HFFc6 (cell line): ENCODE results near the gene NECTIN3. TPM values are rescaled to one million over a fixed set of nuclear protein-coding genes. Genes with fewer than 3 reads are reported as not detected.
A peak's percentile ranks its signal among the peaks of the same experiment; 100 is the strongest.

Experiments used
- DNase-seq: peaks from one replicate; pipeline ENCODE4 v3.0.0-alpha.2; 2018
- H3K27ac Mint-ChIP-seq: 2 replicates; pipeline ENCODE4 v1.8.0; 2020; ENCODE audit warnings: mild to moderate bottlenecking, mixed read lengths
- H3K27me3 Mint-ChIP-seq: 2 replicates; pipeline ENCODE4 v1.8.0; 2021; ENCODE audit warnings: mild to moderate bottlenecking, moderate library complexity, mixed read lengths; ENCODE audit not compliant: insufficient read depth
- H3K36me3 Mint-ChIP-seq: 2 replicates; pipeline ENCODE4 v1.8.0; 2021; ENCODE audit warnings: low read depth, mixed read lengths
- H3K4me1 Mint-ChIP-seq: 2 replicates; pipeline ENCODE4 v1.8.0; 2020; ENCODE audit warnings: low read depth, mixed read lengths
- H3K4me3 Mint-ChIP-seq: 2 replicates; pipeline ENCODE4 v1.8.0; 2020; ENCODE audit warnings: mild to moderate bottlenecking, moderate library complexity, mixed read lengths
- H3K9me3 Mint-ChIP-seq: 2 replicates; pipeline ENCODE4 v1.8.0; 2020; ENCODE audit warnings: mild to moderate bottlenecking, mixed read lengths
- CTCF ChIP-seq: fragments of 200-600 bp; sonication (generic); IDR thresholded peaks from 2 replicates; pipeline ENCODE4 v1.5.0; 2021; ENCODE audit warnings: antibody characterized with exemption, mild to moderate bottlenecking
- total RNA-seq, 6 experiments: library from RNA; stranded (reverse); fragmentation: NEBNext Ultra II Directional; extraction: Animal tissue kit (Norgen Biotek cat#: 25700); gene quantifications; 2 replicates in 1 of 6; 3 replicates in 5 of 6; pipeline ENCODE4 v1.2.3, GENCODE V29; 2021

Gene NECTIN3
- total RNA-seq, 6 experiments from 2014 or later = 61.5 to 103 (median 84.9) TPM

GRCh38 chr3:111072031-111072921 lies 660 bp downstream of the NECTIN3 start:
- Mint-ChIP-seq H3K27ac (peak overlapping the region; percentile 91), H3K4me1 (peaks cover 40% of the 10 kb centered on the region), H3K4me3 (peak overlapping the region; percentile 97), H3K27me3 (no peaks in the 10 kb centered on the region; the same call in 1 of the 2 replicates), H3K9me3 (no peaks in the 10 kb centered on the region), H3K36me3 (peaks cover 25% of the 10 kb centered on the region)
- DNase-seq = peak; percentile 7
- TF ChIP-seq CTCF = no peak

GRCh38 chr3:111073218-111073617 lies 1.6 kb downstream of the NECTIN3 start:
- Mint-ChIP-seq H3K27ac (peak overlapping the region; percentile 91), H3K4me1 (peaks cover 44% of the 10 kb centered on the region), H3K36me3 (peaks cover 18% of the 10 kb centered on the region), H3K9me3 (no peaks in the 10 kb centered on the region), H3K27me3 (no peaks in the 10 kb centered on the region; the same call in 1 of the 2 replicates), H3K4me3 (peak overlapping the region; percentile 97)
- DNase-seq = peak; percentile 38
- no peak for TF ChIP-seq CTCF

DNA sequence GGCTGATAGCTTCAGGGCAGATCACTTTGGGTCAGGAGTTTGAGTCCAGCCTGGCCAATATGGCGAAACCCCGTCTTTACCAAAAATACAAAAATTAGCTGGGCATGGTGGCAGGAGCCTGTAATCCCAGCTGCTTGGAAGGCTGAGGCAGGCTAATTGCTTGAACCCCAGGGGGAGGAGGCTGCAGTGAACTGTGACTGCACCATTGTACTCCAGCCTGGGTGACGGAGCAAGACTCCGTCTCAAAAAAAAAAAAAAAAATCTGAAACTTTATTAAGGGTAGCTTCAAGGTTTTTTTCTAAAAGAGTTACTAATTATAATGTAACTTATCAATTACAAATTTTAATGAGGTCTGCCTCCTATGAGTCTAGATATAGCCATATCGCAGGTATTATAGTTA lies 5.1 kb downstream of the NECTIN3 start:
- H3K4me1 Mint-ChIP-seq = peaks cover 36% of the 10 kb centered on the region
- DNase-seq = no peak
- H3K4me3 Mint-ChIP-seq = no peak overlapping the region
- no peaks in the 10 kb centered on the region for H3K9me3 Mint-ChIP-seq
- TF ChIP-seq CTCF = no peak
- H3K27me3 Mint-ChIP-seq = no peaks in the 10 kb centered on the region
- no peak overlapping the region for H3K27ac Mint-ChIP-seq
- H3K36me3 Mint-ChIP-seq = peaks cover 18% of the 10 kb centered on the region

DNA sequence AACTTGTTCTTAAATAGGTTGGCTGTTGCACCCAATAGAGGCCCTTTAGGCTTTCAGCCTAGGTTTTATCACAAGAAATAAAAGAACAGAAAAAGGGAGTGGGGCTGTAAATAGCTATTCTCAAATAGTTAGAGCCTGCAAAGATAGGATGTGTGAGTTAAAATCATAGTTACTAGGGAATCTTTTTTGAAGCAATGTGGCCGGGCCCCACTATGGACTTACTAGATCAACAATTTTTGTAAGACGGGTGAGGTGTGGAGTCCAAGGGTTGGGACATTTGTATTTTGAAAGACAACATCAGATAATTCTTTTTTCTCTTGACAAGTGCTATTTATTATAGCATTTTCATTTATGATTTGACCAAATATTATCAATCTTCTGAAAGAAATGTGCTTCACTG lies 5.8 kb downstream of the NECTIN3 start:
- Mint-ChIP-seq H3K9me3 (no peaks in the 10 kb centered on the region), H3K36me3 (peaks cover 18% of the 10 kb centered on the region), H3K27me3 (no peaks in the 10 kb centered on the region), H3K4me1 (peaks cover 36% of the 10 kb centered on the region), H3K4me3 (no peak overlapping the region), H3K27ac (no peak overlapping the region)
- DNase-seq = no peak
- TF ChIP-seq CTCF = no peak

GRCh38 chr3:111080413-111080812 lies 8.8 kb downstream of the NECTIN3 start:
- DNase-seq = peak; percentile 46

More at GRCh38 chr3:111080413-111080812, 8.8 kb downstream of the NECTIN3 start:
- no peak overlapping the region for H3K27ac Mint-ChIP-seq
- no peaks in the 10 kb centered on the region for H3K27me3 Mint-ChIP-seq
- peaks cover 14% of the 10 kb centered on the region for H3K4me1 Mint-ChIP-seq
- TF ChIP-seq CTCF = peak; percentile 80
- no peaks in the 10 kb centered on the region for H3K9me3 Mint-ChIP-seq
- no peaks in the 10 kb centered on the region for H3K36me3 Mint-ChIP-seq
- no peak overlapping the region for H3K4me3 Mint-ChIP-seq
